Neural progenitor cell (in vitro differentiated cells): ENCODE measurements around the gene GPA33.

Source experiments
- EZH2 ChIP-seq: fragments of 200-600 bp; sonication (generic); IDR thresholded peaks from 2 replicates; pipeline ENCODE4 v1.6.1; 2017; ENCODE audit warnings: antibody characterized with exemption, mild to moderate bottlenecking, moderate library complexity
- EZH2phosphoT487 ChIP-seq: fragments of 200-600 bp; sonication (generic); IDR thresholded peaks from 2 replicates; pipeline ENCODE4 v1.6.1; 2017; ENCODE audit warnings: antibody characterized with exemption
- TF ChIP-seq, protein P1 (sequence below): fragments of 200-600 bp; sonication (generic); IDR thresholded peaks from 2 replicates; pipeline ENCODE4 v1.5.1; 2017; ENCODE audit warnings: antibody characterized with exemption, mild to moderate bottlenecking

DNA sequence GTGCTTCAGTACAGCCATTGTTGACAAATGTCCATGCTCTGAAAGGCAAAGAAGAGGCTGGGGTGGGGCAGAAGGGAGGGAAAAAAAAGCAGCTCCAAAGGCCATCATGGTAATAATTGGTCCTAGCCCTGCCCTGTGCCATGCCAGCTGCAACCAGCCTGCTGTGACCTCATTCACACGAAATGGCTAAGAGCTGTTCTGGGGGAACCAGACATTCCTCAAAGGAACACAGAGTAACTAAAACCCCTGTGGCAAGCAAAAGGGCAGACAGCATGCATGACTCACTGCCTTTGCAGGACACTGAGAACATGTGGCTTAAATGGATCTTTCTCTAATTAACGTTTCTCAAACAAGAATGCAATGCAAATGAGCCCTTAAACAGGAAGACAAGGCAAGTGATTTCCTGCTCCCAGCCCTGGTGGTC lies 46.0 kb upstream of the GPA33 start:
- TF ChIP-seq, protein P1, sequence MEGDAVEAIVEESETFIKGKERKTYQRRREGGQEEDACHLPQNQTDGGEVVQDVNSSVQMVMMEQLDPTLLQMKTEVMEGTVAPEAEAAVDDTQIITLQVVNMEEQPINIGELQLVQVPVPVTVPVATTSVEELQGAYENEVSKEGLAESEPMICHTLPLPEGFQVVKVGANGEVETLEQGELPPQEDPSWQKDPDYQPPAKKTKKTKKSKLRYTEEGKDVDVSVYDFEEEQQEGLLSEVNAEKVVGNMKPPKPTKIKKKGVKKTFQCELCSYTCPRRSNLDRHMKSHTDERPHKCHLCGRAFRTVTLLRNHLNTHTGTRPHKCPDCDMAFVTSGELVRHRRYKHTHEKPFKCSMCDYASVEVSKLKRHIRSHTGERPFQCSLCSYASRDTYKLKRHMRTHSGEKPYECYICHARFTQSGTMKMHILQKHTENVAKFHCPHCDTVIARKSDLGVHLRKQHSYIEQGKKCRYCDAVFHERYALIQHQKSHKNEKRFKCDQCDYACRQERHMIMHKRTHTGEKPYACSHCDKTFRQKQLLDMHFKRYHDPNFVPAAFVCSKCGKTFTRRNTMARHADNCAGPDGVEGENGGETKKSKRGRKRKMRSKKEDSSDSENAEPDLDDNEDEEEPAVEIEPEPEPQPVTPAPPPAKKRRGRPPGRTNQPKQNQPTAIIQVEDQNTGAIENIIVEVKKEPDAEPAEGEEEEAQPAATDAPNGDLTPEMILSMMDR: no peak
- TF ChIP-seq EZH2 (no peak), EZH2phosphoT487 (no peak)
